Osteoblast (primary cell): ENCODE data around the gene TRAPPC6A. TPM values are rescaled to one million over a fixed set of nuclear protein-coding genes. Genes with fewer than 3 reads are reported as not detected.

ENCODE experiments used
- DNase-seq: peaks from one replicate; pipeline ENCODE4 v3.0.0; 2011; ENCODE audit warnings: low spot score, mixed read lengths; ENCODE audit not compliant: insufficient read length; ENCODE audit errors: missing footprints
- H2AFZ ChIP-seq: 2 replicates; pipeline ENCODE4 v1.6.0; 2011; ENCODE audit warnings: mild to moderate bottlenecking, low read length
- H3K27ac ChIP-seq: 2 replicates; pipeline ENCODE4 v1.5.1; 2011; ENCODE audit warnings: mild to moderate bottlenecking, low read depth, low read length, moderate library complexity
- H3K27me3 ChIP-seq: 2 replicates; pipeline ENCODE4 v1.6.0; 2012; ENCODE audit warnings: mild to moderate bottlenecking, control low read depth, inconsistent platforms, low read length, moderate library complexity; ENCODE audit not compliant: insufficient read depth
- H3K36me3 ChIP-seq: 2 replicates; pipeline ENCODE4 v1.5.1; 2011; ENCODE audit warnings: mild to moderate bottlenecking, low read length, control low read depth, moderate library complexity; ENCODE audit not compliant: insufficient read depth
- H3K4me1 ChIP-seq: 2 replicates; pipeline ENCODE4 v1.5.1; 2011; ENCODE audit warnings: mild to moderate bottlenecking, low read length, control low read depth, moderate library complexity; ENCODE audit not compliant: insufficient read depth
- H3K4me2 ChIP-seq: 2 replicates; pipeline ENCODE4 v1.6.0; 2011; ENCODE audit warnings: mild to moderate bottlenecking, low read length; ENCODE audit not compliant: insufficient read depth
- H3K4me3 ChIP-seq: fragments of 200-600 bp; sonication (generic); 3 replicates; pipeline ENCODE4 v1.5.1; 2012; ENCODE audit warnings: mild to moderate bottlenecking, low read length, inconsistent platforms; ENCODE audit not compliant: insufficient read depth
- H3K79me2 ChIP-seq: 2 replicates; pipeline ENCODE4 v1.6.0; 2012; ENCODE audit warnings: mild to moderate bottlenecking, low read length, control low read depth, inconsistent platforms; ENCODE audit not compliant: insufficient read depth
- H3K9me3 ChIP-seq: 2 replicates; pipeline ENCODE4 v1.5.1; 2011; ENCODE audit warnings: low read depth, low read length, control low read depth
- H4K20me1 ChIP-seq: 2 replicates; pipeline ENCODE4 v1.6.0; 2012; ENCODE audit warnings: mild to moderate bottlenecking, low read length, control low read depth; ENCODE audit not compliant: insufficient read depth
- total RNA-seq: library from RNA; depleted of rRNA; stranded (reverse); fragments of >200 nt; gene quantifications from 2 replicates; pipeline ENCODE4 v1.2.3, GENCODE V29; 2012
- TF ChIP-seq, protein P1 (sequence below): IDR thresholded peaks from 2 replicates; pipeline ENCODE4 v1.5.1; 2011; ENCODE audit warnings: mild to moderate bottlenecking, low read depth, low read length, moderate library complexity; ENCODE audit errors: extremely low read depth

The TRAPPC6A gene
- total RNA-seq, 1 donor: 13.8 TPM

DNA sequence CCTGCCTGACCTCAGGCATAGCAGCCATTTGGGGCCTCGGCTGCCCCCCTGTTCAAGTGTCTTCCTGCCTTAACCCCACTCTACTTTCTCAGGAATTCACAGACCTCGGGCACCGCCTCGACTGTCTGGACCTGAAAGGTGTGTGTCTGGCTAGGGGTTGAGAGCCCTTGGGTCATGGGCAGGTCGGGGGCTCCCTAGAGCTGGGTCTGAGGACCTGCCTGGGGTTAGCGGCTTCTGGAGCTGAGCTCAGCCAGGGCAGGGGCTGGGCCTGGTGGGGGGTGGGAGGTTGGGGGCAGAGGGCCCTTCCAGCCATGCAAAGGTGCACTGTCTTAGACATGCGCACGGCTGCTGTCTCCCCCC is 37.9 kb downstream of the TRAPPC6A start:
- Histone ChIP-seq H3K9me3 (no peaks in the 10 kb centered on the region), H3K27me3 (no peaks in the 10 kb centered on the region), H2AFZ (no peak overlapping the region), H3K79me2 (peaks cover 43% of the 10 kb centered on the region), H3K4me2 (no peak overlapping the region), H3K27ac (no peak overlapping the region), H3K4me3 (no peak overlapping the region), H4K20me1 (peaks cover 22% of the 10 kb centered on the region), H3K36me3 (peaks cover 12% of the 10 kb centered on the region), H3K4me1 (no peaks in the 10 kb centered on the region)
- DNase-seq: no peak
- TF ChIP-seq, protein P1, sequence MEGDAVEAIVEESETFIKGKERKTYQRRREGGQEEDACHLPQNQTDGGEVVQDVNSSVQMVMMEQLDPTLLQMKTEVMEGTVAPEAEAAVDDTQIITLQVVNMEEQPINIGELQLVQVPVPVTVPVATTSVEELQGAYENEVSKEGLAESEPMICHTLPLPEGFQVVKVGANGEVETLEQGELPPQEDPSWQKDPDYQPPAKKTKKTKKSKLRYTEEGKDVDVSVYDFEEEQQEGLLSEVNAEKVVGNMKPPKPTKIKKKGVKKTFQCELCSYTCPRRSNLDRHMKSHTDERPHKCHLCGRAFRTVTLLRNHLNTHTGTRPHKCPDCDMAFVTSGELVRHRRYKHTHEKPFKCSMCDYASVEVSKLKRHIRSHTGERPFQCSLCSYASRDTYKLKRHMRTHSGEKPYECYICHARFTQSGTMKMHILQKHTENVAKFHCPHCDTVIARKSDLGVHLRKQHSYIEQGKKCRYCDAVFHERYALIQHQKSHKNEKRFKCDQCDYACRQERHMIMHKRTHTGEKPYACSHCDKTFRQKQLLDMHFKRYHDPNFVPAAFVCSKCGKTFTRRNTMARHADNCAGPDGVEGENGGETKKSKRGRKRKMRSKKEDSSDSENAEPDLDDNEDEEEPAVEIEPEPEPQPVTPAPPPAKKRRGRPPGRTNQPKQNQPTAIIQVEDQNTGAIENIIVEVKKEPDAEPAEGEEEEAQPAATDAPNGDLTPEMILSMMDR: no peak

DNA sequence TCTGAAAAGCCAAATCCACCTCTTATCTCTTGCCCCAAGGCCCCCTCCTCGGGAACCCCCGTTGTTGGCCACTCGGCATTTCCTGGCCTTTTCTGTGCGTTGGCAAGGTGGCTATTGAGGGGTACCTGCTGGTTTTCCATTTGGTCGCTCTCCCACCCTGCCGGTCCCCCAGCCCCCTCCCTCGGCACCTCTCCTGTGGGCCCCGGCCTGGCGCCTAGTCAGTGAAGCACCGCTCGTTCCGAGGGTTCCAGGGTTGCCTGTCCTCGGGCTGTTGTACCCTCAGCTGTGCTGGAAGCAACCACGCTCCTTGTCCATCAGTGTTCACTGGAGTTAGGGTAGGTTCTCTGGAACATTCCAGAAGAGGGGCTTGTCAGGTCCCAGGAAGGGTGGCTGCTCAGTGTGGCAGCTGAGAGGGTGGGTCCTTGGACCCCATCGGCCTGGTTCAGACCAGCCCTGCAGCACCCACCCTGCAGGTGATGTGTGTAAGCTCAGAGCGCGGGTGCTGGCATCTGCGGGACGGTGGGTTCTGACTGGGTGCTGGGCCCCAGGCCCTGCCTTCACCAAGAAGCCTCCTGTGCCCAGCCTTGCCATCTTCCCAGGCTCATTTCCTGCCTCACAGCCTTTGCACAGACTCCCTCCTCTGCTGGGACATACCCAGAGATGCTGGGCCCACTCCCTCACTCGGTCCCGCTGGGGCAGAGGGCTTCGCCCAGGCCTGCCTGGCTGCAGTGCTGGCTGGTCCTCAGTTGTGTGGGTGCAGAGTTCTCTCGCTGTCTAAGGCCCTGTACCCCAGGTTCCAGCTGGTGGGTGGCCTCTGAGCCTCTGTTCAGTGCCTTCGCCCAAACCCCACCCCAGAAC is 38.5 kb downstream of the TRAPPC6A start:
- Histone ChIP-seq H3K4me3 (no peak overlapping the region), H3K4me2 (no peak overlapping the region), H3K9me3 (no peaks in the 10 kb centered on the region), H4K20me1 (peaks cover 22% of the 10 kb centered on the region), H3K79me2 (peaks cover 48% of the 10 kb centered on the region), H3K36me3 (peaks cover 12% of the 10 kb centered on the region), H3K27me3 (no peaks in the 10 kb centered on the region), H2AFZ (no peak overlapping the region), H3K4me1 (no peaks in the 10 kb centered on the region), H3K27ac (no peak overlapping the region)
- peak; percentile 81 for DNase-seq
- TF ChIP-seq, protein P1: no peak

DNA sequence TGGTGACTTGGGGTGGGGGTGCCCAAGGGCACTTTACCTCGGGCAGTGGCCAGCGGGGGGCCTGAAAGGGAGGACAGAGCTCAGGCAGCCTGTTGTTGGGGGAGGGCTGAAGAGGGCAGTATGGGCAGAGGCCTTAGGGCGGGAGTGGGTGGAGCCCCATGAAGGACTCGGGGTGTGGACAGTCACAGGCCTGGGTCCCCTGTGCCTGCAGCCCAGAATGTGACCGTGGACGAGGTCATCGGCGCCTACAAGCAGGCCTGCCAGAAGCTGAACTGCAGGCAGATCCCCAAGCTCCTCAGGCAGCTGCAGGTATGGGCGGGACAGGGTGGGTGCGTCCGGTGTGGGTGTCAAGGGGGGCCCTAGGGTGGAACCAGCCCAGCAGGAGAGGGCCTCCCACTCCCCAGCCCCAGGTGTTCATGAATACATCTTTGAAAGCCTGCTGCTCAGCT is 39.7 kb downstream of the TRAPPC6A start:
- H3K4me3 ChIP-seq: no peak overlapping the region
- H3K4me2 ChIP-seq: no peak overlapping the region
- H3K9me3 ChIP-seq: no peaks in the 10 kb centered on the region
- no peaks in the 10 kb centered on the region for H3K4me1 ChIP-seq
- H3K27me3 ChIP-seq: no peaks in the 10 kb centered on the region
- peaks cover 25% of the 10 kb centered on the region for H4K20me1 ChIP-seq
- TF ChIP-seq, protein P1: no peak
- DNase-seq: peak; percentile 83
- H2AFZ ChIP-seq: no peak overlapping the region
- peaks cover 8% of the 10 kb centered on the region for H3K36me3 ChIP-seq
- H3K79me2 ChIP-seq: peaks cover 59% of the 10 kb centered on the region
- H3K27ac ChIP-seq: no peak overlapping the region

DNA sequence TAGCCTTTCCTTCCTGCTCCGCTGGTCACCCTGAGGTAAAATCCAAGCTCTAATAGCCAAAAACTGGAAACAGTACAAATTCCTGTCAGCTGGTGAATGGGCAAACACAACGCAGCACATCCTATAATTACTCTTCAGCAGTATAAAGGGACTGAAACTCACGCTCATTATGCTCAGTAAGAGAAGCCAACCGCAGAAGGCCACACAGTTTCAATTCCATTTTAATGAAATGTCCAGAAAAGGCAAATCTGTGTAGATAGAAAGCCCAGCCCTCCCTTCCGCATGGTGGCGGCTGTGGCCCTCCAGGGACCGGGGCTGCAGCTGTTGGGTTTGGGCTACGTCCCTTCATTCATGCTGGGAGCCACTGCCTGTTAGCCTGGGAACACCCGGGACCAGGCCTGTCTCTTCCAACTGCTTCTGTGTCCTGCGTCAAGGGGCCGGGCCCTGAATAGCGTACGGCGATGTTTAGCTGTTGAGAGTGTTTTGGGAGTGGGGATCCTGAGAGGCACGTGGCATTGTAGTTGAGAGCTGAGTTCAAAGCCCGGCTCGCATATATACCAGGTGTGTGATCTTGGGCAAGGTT is 40.8 kb downstream of the TRAPPC6A start:
- no peaks in the 10 kb centered on the region for H3K4me1 ChIP-seq
- TF ChIP-seq, protein P1: no peak
- H3K4me3 ChIP-seq: no peak overlapping the region
- H4K20me1 ChIP-seq: peaks cover 23% of the 10 kb centered on the region
- no peak overlapping the region for H3K4me2 ChIP-seq
- H3K36me3 ChIP-seq: no peaks in the 10 kb centered on the region
- peak; percentile 82 for DNase-seq
- peaks cover 68% of the 10 kb centered on the region for H3K79me2 ChIP-seq
- no peak overlapping the region for H3K27ac ChIP-seq
- no peak overlapping the region for H2AFZ ChIP-seq
- no peaks in the 10 kb centered on the region for H3K9me3 ChIP-seq
- no peaks in the 10 kb centered on the region for H3K27me3 ChIP-seq
